Measurements from ENCODE around the gene PFKFB3.
A peak's percentile ranks its signal among the peaks of the same experiment; 100 is the strongest.
"Not testable (repeated sequence)": the region's sequence is repeated elsewhere in the genome, so short reads cannot be mapped to it uniquely, and the experiment has no call there.

The PFKFB3 gene

DNA sequence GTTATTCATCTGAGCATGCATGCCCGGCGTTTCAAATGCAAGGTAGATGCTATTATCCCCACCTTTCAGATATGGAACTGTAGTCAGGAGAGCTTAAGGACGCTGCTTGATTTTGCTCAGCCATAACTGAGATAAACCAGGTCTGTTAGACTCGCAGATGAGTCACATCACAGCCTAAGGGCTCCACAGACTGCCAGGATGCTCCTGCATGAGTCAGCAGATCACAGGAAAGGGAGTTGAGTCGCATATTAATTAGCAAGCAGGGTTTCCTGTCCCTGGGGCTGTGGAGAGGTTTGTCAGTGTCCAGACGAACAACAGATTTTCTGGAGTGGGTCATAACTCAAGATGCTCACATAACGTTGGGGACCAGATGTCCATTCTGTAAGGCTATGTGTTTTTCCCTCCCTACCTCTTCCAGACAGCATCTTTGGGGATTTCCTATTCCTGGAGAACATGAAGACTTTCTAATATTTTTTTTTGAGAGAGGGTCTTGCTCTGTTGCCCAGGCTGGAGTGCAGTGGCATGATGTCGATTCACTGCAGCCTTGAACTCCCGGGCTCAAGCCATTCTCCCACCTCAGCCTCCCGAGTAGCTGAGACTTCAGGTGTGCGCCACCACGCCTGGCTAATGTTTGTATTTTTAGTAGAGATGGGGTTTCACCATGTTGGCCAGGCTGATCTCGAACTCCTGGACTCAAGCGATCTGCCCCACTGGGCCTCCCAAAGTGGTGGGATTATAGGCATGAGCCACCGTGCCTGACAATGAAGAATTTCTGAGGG is 36.7 kb downstream of the PFKFB3 start:
- peak; percentile 2 to 34 for DNase-seq

DNA sequence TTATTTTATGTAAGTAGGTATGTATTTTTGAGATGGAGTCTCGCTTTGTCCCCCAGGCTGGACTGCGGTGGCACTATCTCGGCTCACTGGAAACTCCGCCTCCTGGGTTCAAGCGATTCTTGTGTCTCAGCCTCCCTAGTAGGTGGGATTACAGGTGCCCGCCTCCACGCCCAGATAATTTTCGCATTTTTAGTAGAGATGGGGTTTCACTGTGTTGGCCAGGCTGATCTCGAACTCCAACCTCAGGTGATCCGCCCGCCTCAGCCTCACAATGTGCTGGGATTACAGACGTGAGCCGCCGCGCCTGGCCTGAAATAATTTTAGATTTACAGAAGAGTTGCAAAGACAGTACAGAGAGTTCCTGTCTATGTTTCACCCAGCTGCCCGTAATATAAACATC is 37.5 kb downstream of the PFKFB3 start:
- DNase-seq: no peak

DNA sequence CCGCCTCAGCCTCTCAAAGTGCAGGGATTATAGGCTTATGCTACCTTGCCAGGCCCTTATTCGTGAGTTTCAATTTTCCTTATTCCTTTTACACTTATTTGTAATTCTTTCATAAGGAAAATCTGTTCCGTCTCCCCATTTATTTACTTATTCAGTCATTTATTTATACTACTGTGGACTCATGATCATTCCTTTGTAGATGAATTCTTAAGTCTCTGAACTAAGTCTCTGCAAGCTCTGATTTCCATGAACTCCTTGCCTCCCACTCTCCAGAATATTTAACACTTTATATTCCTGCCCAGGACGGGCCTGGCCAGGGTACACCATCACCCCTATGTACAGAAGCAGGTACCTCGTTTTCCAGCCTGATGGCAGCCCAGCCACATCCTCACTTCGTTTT is 39.4 kb downstream of the PFKFB3 start:
- no peak for DNase-seq

DNA sequence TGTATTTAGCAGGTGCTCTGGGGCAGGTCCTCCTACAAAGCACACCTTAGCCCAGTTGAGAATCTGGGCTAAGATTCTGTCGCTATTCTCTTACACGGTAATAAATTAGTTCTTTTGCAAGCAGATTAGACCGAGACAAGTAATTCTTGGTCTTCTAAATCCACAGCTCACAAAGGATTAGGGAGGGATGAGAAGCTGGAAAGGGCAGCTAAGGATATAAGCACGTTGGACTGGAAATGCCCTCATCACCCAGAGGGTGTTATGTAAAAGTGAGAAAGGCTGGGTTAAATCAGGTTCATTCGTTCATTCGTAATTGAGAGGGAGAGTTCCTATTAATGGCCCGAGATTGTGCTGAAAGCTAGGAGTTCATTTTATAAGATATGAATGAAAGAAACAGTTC is 41.8 kb downstream of the PFKFB3 start:
- DNase-seq: no peak

DNA sequence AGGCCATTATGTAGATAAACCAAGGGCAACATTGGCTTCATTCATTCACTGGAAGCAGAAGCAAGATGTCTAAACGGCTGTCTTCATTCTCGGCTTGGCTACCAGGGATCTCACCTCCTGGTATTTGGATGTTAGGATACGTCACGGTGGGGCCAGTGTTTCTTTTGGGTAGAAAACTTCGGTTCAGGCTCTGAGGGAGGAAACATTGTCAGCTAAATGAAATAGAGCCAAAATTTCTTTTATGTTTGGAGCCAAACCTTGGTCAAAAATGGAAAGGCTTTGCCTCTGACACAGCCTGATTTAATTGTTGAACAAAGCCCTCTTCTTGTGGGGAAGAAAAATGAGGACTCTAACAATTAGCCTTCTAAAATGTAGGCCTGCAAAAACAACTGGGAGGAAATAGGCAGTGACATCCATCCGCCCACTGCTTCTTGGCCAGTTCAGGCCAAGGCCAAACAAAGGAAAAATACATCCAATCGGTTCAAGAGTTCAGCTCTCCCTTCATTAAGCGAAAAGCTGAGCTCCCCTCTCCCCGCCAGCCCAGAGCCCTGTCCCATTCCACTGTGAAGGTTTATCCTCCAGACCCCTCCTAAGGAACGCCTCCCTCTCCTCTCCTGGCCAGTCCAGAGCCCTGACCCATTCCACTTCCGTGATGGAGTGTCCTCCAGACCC is 44.4 kb downstream of the PFKFB3 start:
- no peak for DNase-seq

DNA sequence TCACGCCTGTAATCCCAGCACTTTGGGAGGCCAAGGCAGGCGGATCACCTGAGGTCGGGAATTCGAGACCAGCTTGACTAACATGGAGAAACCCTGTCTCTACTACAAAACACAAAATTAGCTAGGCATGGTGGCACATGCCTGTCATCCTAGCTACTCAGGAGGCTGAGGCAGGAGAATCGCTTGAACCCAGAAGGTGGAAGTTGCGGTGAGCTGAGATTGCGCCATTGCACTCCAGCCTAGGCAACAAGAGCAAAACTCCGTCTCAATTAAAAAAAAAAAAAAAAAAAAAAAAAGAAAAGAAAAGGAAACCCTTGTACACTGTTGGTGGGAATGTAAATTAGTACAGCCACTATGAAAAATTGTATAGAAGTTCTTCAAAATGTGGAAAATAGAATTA is 46.2 kb downstream of the PFKFB3 start:
- DNase-seq: not testable (repeated sequence)

DNA sequence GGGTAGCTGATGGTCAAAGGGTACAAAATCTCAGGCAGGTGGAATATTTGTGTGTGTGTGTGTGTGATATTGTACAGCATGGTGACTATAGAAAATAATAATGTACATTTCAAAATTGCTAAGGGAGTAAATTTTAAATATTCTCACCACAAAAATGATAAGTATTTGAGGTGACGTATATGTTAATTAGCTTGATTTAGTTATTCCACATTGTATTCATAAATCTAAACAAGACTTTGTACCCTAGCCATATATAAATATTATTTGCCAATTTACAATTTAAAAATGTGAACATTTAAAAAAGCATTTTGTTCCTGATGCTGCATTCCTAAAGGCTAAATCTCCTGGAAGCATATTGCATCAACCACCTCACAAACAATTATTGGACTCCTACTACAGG is 47.0 kb downstream of the PFKFB3 start:
- DNase-seq: no peak

DNA sequence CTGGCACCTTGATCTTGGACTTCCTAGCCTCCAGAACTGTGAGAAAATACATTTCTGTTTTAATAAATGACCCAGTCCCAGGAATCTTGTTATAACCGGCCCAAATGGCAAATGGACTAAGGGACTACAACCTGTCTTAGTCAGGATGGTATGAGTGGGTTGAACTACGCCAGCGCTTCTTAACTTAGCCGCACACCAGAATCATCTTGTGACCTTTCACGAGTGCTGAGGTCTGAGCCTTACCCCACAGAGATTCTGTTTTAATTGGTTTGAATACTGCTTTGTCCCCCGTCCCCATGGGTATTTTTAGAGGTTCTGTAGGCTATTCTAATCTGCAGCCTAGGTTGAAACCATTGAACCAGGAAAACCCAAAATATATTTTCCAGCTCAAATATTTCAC is 48.0 kb downstream of the PFKFB3 start:
- no peak for DNase-seq

DNA sequence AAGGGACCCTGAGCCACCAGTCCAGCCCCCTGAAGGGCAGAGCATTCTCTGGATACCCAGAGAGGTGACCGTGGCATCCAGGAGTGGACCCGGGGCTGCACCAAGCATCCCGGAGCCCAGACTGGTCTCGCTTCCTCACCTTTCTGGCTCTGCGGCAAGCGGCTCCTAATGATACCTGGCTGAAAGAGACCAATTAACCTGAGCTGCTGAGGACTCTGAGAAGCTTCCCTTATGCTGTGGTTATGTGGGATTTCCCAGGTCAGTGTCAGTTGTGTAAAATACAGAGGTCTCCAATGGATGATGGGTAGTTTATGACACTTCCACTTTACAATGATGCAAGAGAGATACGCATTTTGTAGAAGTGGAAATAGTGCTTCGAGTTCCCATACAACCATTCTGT is 51.5 kb downstream of the PFKFB3 start:
- DNase-seq: no peak

DNA sequence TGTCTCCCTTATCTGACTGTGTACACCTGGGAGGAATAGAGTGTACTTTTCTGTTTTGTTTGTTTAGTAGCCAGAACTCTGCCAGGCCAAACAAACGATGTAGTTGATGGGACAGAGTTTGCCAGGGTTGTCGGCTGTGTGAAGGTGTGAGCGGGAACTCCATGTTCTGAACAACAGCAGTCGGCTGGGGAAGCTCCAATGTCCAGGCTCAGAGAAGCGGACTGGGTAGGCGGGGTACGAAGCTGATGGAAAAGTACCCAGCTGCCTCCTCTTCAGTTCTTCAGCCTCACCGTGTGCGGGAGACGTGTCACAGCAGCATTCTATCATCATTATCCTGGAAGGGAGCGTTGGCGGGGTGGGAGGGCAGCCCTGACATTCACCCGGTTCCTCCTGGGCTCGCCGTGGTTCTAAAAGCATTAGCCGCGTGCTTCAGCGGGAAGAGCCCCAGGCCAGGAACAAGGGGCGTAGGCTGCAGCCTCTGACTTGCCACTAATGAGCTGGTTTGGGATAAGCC is 52.9 kb downstream of the PFKFB3 start:
- DNase-seq: no peak

DNA sequence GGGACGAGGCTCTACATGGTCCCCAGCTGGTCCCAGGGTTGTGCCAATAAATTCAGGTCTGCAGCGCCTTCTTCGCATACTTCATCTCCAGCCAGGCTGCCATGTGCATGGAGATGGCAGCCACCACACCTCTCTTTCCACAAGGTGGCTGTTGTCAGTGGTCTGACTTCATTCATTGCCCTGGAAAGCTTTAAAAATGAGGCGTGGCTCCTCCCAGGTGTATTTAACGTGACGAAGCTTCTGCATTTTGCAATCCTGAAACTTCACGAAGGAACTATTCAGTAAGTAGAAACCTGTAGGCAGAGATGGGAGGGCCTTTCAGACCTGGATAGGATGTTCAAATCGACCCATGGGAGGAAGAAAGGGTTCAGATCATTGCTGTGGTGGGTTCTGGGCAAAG is 53.7 kb downstream of the PFKFB3 start:
- no peak for DNase-seq

DNA sequence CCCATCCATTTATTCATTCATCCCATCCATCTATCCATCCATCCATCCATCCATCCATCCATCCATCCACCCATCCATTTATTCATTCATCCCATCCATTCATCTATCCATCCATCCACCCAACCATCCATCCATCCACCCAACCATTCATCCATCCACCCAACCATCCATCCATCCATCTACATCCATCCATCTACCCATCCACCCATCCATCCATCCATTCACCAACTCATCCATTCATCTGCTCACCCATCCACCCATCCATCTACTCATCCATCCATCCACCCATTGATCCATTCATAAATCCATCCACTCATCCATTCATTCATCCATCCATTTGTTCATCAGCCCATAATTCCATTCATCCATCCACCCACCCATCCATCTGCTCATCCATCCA is 56.4 kb downstream of the PFKFB3 start:
- no peak for DNase-seq

DNA sequence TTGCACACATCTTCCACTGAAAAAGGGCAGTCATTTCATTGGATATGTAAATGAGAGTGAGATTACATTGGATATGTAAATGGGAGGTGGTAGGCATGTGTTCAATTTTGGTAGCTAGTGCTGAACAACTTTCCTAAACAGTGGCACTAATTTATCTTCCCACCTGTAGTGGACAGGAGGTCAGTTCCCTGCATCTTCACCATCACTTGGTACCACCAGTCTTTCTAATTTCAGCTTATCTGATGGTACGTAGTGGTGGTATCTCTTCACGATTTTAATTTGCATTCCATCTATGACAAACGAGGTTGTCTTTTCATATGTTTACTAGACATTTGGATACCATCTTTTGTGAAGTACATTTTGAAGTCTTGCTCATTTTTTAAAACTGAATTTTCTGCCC is 58.1 kb downstream of the PFKFB3 start:
- no peak for DNase-seq

DNA sequence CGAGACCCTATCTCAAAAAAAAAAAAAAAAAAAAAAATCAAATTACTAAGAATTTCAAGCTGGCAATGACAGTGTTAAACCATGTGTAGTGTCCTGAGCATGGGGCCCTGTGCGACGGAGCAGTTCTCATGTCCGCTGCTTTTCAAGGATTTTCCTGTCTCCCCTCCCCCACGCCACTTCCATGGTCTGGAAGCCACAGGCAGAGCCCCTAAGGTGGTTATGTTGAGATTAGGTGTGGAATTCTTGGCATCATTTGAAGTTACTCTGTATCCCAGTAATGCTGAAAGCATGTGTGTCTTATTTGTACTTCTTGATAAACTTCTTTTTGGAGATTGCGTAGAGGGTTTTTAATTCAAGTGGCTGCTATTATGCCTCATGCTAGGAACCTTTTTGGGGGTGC is 65.2 kb downstream of the PFKFB3 start:
- DNase-seq: no peak

DNA sequence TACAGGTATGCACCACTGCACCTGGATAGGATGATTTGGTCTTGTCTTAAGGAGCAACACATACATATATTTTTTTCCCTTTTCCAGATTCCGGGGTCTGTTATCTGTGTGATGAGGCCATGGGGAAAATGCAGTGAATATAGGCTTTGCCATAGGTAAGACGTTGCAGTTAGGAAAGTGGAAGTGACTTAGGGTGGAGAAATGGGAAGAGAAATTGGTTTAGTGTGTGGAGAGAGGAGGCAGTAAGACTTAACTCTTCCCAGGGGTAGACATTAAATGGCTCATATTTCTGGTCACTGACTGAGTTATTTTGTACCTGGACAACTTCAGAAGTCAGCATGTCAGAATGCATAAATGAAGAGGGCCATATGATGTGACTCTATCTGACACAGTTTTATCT is 66.7 kb downstream of the PFKFB3 start:
- DNase-seq: no peak

DNA sequence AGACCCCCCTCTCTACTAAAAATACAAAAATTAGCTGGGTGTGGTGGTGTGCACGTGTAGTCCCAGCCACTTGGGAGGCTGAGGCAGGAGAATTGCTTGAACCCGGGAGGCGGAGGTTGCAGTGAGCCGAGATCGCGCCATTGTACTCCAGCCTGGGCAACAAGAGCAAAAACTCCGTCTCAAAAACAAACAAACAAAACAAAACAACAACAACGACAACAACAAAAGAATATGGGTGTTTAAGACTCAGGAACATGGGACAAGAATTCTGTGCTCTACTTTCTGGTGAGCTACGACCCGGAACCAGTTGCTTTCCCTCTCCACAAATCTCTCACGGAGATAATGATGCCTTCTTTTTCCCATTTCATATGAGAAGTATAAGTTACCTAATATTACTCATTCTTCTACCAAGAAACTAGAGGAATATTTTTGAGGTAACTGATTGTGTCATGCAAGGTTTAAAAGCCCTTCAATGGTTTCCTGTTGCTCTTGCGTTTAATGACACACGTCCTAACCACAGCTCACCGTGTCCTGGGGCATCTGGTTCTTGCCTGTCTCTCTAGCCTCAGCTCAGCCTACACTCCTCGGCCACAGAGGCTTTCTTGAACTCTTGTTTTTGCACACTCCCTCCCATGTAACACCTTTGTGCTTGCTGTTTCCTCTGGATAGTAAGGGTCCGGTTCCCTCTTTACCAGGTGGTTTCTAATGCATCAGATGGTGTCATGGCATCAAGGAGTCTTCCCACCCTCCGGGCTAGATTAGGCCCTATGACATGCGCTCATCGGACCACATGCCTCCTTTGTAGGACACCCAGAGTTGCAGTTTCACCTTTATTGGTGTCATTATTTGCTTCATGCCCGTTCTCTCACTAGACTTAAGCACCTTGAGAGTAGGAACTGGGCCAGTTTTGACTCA is 67.5 kb downstream of the PFKFB3 start:
- no peak for DNase-seq

DNA sequence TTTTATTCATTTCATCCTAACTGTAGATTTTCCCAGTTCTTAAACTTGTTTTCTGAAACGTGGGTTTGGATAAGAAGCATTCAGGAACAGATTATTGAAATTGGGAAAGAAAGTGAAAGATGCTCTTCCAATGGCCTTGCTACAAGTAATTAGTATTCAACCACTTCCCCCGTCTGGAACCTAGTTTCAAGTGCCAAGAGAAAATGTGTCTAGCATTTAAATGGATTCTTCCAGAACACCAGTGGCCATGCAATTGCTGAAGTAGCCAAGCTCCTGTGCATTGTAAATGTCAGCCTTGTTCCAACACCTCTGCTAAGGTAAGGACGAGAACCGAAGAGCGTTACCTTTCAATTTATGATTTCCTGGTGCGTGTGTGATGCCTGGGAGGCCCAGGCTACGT is 68.2 kb downstream of the PFKFB3 start:
- DNase-seq: no peak

DNA sequence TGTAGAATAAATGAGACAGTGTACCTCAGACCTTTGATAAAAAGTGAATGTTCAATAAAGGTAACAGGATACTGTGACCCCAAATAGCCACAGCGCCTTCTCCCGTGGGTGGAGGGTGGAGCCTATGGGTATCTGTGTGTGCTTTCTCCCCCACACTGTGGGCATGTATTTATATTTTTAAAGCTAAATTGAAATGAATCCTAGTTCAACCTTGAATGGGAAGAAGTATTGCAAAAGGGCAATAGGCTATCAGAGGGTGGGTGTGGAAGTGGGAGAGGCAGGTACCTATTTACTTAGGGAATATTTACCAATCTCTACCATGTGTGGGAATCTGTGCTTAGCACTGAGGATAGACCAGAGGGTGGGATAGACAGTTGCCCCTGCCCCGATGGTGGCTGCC is 68.9 kb downstream of the PFKFB3 start:
- no peak for DNase-seq

DNA sequence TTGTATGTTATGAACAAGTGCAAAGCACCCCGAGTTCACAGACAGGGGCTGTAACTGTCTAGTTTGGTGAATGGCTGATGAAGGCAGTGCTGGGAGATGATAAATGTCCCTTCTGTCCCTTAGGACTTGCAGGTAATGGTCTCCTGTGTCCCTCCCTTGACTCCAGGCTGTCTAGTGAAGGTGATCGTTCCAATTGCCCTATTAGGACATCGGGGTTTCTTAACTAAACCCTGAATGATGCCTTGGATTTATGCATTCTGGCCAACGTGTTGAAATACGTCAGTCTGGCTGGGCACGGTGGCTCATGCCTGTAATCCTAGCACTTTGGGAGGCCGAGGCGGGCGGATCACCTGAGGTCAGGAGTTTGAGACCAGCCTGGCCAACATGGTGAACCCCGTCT is 69.4 kb downstream of the PFKFB3 start:
- DNase-seq: no peak

DNA sequence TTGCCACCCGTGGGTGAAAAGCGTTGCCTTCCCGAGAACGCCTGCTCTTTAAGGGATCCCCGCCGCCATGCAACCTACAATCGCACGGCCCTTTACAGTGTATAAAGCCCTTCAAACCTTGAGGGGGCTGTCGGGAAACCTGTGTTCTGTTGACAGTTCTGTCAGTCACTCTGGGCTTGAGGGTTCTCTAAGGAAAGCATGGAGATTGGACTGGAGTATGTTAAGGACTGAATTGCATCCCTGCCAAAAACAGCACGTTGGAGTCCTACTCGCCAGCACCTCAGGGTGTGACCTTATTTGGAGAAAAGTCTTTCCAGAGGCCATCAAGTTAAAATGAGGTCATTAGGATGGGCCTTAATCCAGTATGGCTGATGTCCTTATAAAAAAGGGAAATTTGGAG is 70.6 kb downstream of the PFKFB3 start:
- no peak for DNase-seq

DNA sequence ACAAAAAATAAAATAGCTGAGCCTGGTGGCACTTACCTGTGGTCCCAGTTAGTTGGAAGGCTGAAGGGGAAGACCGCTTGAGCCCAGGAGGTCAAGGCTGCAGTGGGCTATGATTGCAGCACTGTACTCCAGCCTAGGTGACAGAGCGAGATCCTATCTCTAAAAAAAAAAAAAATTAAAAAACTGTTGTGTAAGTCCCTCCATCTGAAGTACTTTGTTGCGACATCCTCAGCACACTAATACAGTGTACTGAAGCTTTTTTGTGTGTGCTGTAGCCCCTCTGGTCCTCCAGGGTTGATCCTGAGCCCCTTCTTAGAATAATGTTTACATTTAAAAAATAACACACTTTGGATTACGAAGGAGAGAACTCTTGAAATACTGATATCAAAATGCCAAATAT is 71.3 kb downstream of the PFKFB3 start:
- no peak for DNase-seq

DNA sequence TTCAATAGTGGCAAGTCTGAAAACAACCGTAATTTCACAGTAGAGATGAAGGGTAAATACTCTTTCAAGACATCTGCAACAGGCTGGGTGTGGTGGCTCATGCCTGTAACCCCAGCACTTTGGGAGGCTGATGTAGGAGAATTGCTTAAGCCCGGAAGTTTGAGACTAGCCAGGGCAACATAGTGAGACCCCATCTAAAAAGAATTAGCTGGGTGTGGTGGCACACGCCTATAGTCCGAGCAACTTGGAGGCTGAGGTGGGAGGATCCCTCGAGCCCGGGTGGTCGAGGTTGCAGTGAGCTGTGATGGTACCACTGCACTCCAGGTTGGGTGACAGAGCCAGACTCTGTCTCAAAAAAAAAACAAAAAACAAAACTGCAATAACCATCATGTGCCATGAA is 71.8 kb downstream of the PFKFB3 start:
- no peak for DNase-seq

Measured in SHP77 (cell line).